Activated naive CD4-positive, alpha-beta T cell treated with anti-CD3 and anti-CD28 coated beads for 36 hours (primary cell): ENCODE results near the gene IGF1R. TPM values are rescaled to one million over a fixed set of nuclear protein-coding genes. Genes with fewer than 3 reads are reported as not detected.

Source experiments
- CTCF ChIA-PET: fragments of 350-600 bp; sonication (Branson Sonifier 250); formaldehyde crosslinking; loops from one replicate; lab custom pipeline; 2021; ENCODE audit warnings: antibody characterized with exemption; lab: Charles Lee
- DNase-seq: peaks from one replicate; pipeline ENCODE4 v3.0.0-alpha.2; 2020
- H3K27ac Mint-ChIP-seq: one replicate; pipeline ENCODE4 v1.8.0; 2021; ENCODE audit warnings: mild to moderate bottlenecking, mixed read lengths
- H3K27me3 Mint-ChIP-seq: one replicate; pipeline ENCODE4 v1.8.0; 2021; ENCODE audit warnings: low read depth, mixed read lengths
- H3K36me3 Mint-ChIP-seq: one replicate; pipeline ENCODE4 v1.8.0; 2021; ENCODE audit warnings: low read depth, mixed read lengths
- H3K4me1 Mint-ChIP-seq: one replicate; pipeline ENCODE4 v1.8.0; 2021; ENCODE audit warnings: low read depth, mixed read lengths
- H3K4me3 Mint-ChIP-seq: one replicate; pipeline ENCODE4 v1.8.0; 2021; ENCODE audit warnings: mild to moderate bottlenecking, moderate library complexity, mixed read lengths
- H3K9me3 Mint-ChIP-seq: one replicate; pipeline ENCODE4 v1.8.0; 2021; ENCODE audit warnings: mixed read lengths
- intact Hi-C: fragments of 100-400 bp; cut with micrococcal nuclease; formaldehyde crosslinking; loops from one replicate; pipeline ENCODE4 v1.15.1; 2023
- total RNA-seq, 2 experiments: library from RNA; stranded (reverse); gene quantifications; one replicate each; pipeline ENCODE4 v1.2.3, GENCODE V29; 2021

The IGF1R gene
- total RNA-seq, 2 experiments from 2014 or later: 25.6 to 26.6 TPM

DNA sequence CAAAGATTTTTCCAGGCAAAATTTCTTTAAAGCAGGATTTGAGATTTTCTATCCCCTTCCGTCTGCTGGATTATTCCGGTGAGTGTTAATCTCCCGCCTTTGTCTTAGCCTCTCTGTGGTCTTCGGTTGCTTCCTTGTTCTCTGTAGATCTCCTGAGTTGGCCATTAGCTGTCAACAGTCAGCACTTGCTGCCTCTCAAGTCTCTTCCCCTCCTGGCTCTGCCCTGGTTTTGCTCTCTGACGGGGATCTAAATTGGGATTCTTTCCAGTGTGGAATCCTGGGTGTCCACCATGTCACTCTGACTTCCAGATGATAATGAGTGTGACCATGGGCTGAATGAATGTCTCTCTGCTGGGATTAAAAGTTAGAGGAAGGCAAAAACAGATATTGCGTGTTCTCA is 121.5 kb downstream of the IGF1R start:
- CTCF ChIA-PET: interaction anchor here (1.3 kb wide), 1 partner anchor 9 kb away, joined by 4 read pairs; no protein-coding TSS in a partner anchor
- intact Hi-C loops: loop anchor here (2.0 to 5.0 kb wide), 3 partner anchors 103 to 251 kb away; no protein-coding TSS in a partner anchor
- Mint-ChIP-seq H3K4me1 (peaks cover 70% of the 10 kb centered on the region), H3K27me3 (no peaks in the 10 kb centered on the region), H3K27ac (no peak overlapping the region), H3K36me3 (peaks cover 3% of the 10 kb centered on the region), H3K4me3 (no peak overlapping the region), H3K9me3 (no peaks in the 10 kb centered on the region)
- DNase-seq: no peak

DNA sequence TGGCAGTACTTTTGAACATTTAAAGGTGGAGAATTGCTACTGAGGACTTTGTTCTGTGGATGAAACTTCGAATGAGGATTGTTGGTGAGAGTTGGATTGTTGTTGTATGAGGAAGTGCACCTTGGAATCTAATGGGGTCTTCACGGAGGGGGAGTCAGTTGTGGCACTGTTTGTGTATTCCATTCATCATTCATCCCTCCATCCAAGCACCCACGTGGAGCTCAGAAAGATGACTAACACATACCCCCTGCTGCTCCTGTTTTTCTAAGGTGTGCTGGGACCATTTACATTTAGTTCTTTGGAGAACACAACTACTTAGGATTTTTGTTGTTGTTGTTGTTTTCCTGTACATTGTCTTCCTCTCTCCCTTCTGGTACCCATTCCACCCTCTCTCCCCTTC is 122.6 kb downstream of the IGF1R start:
- CTCF ChIA-PET: interaction anchor here (1.2 to 1.4 kb wide), 5 partner anchors 8 to 113 kb away, joined by 3 to 8 read pairs (median 4); no protein-coding TSS in a partner anchor
- no peak for DNase-seq
- Mint-ChIP-seq H3K4me1 (peaks cover 73% of the 10 kb centered on the region), H3K27me3 (no peaks in the 10 kb centered on the region), H3K4me3 (no peak overlapping the region), H3K27ac (no peak overlapping the region), H3K9me3 (no peaks in the 10 kb centered on the region), H3K36me3 (peaks cover 1% of the 10 kb centered on the region)
- intact Hi-C loops: loop anchor here (2.0 to 5.0 kb wide), 3 partner anchors 104 to 252 kb away; no protein-coding TSS in a partner anchor

DNA sequence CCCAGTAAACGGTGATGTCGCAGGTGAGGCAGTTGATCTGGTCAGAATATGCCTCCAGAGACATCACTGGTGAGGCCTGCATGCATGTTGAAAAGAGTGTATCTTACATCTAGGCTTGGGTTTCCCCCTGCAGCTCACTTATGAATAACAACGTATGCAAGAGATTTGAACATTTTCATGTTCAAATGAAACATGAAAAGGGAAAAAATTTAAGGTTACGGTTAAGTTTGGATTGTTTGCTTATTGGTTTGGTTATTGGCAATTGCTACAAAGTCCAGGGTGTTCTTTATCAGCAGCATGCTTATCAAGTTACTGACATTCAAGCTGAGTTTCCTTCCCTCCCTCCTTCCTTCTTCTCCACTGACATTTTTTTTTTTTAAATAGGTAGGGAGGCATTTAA is 123.2 kb downstream of the IGF1R start:
- peak; percentile 36 for DNase-seq
- H3K27me3 Mint-ChIP-seq: no peaks in the 10 kb centered on the region
- peaks cover 74% of the 10 kb centered on the region for H3K4me1 Mint-ChIP-seq
- intact Hi-C loops: loop anchor here (2.0 to 5.0 kb wide), 3 partner anchors 104 to 253 kb away; no protein-coding TSS in a partner anchor
- no peaks in the 10 kb centered on the region for H3K36me3 Mint-ChIP-seq
- H3K27ac Mint-ChIP-seq: no peak overlapping the region
- H3K4me3 Mint-ChIP-seq: no peak overlapping the region
- CTCF ChIA-PET: interaction anchor here (1.2 to 1.4 kb wide), 4 partner anchors 21 to 114 kb away, joined by 3 to 8 read pairs (median 4); no protein-coding TSS in a partner anchor
- H3K9me3 Mint-ChIP-seq: no peaks in the 10 kb centered on the region

DNA sequence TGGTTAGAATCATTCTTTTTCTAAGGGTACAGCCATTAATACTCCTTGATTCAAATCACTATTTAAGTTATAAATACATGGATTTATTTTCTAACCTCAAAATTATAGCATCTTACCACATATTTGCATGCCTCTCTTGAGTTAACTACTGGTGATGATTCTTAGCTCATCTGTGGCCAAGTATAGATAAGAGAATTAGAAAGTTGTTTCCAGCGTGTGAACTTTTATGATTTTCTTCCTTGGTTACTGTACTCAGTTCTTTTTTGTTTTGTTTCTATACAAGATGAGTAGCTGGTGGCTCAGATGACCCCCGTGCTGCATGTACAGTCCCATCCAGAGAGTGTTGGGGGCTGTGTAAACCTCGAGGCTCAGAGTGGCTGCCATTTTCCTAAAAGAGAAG is 124.6 kb downstream of the IGF1R start:
- Mint-ChIP-seq H3K27ac (no peak overlapping the region), H3K36me3 (no peaks in the 10 kb centered on the region), H3K4me1 (peaks cover 76% of the 10 kb centered on the region), H3K27me3 (no peaks in the 10 kb centered on the region), H3K4me3 (no peak overlapping the region), H3K9me3 (no peaks in the 10 kb centered on the region)
- no peak for DNase-seq
- CTCF ChIA-PET: interaction anchor here (1.1 to 1.4 kb wide), 3 partner anchors 9 to 253 kb away, joined by 3 to 6 read pairs (median 3); no protein-coding TSS in a partner anchor
- intact Hi-C loops: loop anchor here (5.0 kb wide), 1 partner anchor 106 kb away; no protein-coding TSS in a partner anchor

DNA sequence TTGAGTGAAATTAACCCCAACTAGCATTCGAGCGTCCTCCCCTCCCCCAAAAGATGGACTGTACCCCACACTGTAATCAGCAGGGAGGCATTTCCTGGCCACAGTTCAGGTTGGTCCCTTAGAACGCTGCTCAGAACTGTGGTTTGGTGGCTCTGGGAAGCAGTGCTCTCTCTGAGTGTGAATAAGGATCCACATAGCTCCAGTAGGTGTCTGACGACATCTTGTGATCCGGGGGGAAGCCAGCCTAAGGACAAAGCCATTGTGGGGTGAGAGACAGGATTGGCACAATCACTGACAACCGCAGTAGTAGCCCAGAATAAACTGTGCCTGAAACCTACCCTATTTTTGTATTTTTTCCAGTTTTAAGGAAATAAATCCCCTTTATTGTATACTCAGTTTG is 125.3 kb downstream of the IGF1R start:
- H3K27ac Mint-ChIP-seq: no peak overlapping the region
- intact Hi-C loops: loop anchor here (5.0 kb wide), 1 partner anchor 106 kb away; no protein-coding TSS in a partner anchor
- no peaks in the 10 kb centered on the region for H3K36me3 Mint-ChIP-seq
- DNase-seq: no peak
- H3K4me1 Mint-ChIP-seq: peaks cover 76% of the 10 kb centered on the region
- H3K27me3 Mint-ChIP-seq: no peaks in the 10 kb centered on the region
- H3K4me3 Mint-ChIP-seq: no peak overlapping the region
- CTCF ChIA-PET: interaction anchor here (1.1 kb wide), 1 partner anchor 10 kb away, joined by 3 read pairs; no protein-coding TSS in a partner anchor
- H3K9me3 Mint-ChIP-seq: no peaks in the 10 kb centered on the region

DNA sequence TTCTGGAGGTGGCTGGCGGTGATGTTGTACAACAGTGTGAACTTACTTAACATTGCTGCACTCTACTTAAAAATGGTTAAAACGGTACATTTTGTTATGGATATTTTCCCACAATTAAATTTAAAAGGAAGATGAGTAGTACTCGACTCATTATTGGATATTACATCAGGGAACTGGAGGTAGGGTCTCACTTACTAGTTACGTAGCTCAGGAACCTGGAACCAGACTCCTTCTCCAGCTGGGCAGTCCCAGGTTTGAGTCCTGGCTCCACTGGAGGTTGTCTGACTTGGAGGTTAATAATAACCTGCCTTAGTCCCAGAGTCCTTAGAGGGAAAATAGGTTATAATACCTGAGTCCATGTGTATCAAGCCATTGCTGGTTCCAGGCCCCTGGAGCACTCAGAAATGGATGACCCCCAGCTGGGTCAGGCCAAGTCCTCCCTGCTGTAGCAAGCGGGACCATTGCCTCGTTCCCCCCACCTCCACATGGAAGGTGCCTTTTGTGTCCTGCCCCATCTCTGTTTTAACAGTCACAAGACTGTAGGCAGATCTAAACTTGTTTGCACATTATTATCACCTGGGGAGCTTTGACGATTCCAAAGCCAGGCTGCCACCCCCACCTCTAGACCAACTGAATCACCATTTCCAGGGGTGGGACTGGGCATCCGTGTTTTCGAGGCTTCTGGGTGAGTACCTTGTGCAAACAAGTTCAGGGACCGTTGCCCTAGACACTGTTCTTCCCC is 126.6 kb downstream of the IGF1R start:
- CTCF ChIA-PET: interaction anchor here (0.8 kb wide), 1 partner anchor 17 kb away, joined by 3 read pairs; no protein-coding TSS in a partner anchor
- no peaks in the 10 kb centered on the region for H3K9me3 Mint-ChIP-seq
- no peaks in the 10 kb centered on the region for H3K36me3 Mint-ChIP-seq
- H3K27ac Mint-ChIP-seq: no peak overlapping the region
- intact Hi-C loops: loop anchor here (5.0 kb wide), 3 partner anchors 108 to 333 kb away; no protein-coding TSS in a partner anchor
- H3K4me1 Mint-ChIP-seq: peaks cover 74% of the 10 kb centered on the region
- DNase-seq: no peak
- no peak overlapping the region for H3K4me3 Mint-ChIP-seq
- H3K27me3 Mint-ChIP-seq: no peaks in the 10 kb centered on the region

DNA sequence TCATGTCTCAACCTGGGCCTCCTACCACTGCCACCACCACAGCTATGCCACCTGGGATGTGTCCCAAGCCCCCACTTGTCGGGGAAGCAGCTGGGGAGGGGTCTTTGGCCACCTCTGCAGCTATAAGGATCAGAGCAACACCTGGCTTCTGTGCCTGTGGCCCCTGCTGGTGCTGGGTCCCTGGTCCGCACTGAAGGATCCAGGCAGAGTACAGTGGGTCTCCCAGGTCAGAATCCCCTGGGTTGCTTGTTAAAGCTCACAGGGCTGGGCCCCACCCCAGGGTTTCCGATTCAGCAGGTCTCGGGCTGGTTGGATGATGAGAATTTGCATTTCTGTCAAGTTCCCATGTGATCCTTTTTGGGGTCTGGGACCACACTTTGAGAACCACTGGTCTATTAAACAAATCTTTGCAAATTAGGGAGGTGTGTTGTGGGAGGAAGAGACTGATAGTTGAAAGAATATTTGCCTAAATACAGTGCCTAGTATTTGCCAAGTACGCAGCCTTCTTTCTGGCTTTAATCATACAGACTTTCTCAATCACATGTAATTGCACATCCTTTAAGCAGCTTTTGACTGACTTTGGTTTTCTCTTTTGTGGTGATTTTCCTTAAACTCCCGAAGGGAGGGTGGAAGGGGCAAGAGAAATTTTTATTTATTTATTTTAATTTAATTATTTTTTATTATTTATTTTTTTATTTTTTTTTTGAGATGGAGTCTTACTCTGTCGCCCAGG is 127.3 kb downstream of the IGF1R start:
- no peak for DNase-seq
- Mint-ChIP-seq H3K36me3 (no peaks in the 10 kb centered on the region), H3K4me3 (no peak overlapping the region), H3K27ac (no peak overlapping the region), H3K4me1 (peaks cover 69% of the 10 kb centered on the region), H3K9me3 (no peaks in the 10 kb centered on the region), H3K27me3 (no peaks in the 10 kb centered on the region)
- intact Hi-C loops: loop anchor here (5.0 kb wide), 2 partner anchors 302 to 333 kb away; no protein-coding TSS in a partner anchor
- CTCF ChIA-PET: interaction anchor here (0.8 kb wide), 1 partner anchor 16 kb away, joined by 3 read pairs; no protein-coding TSS in a partner anchor

DNA sequence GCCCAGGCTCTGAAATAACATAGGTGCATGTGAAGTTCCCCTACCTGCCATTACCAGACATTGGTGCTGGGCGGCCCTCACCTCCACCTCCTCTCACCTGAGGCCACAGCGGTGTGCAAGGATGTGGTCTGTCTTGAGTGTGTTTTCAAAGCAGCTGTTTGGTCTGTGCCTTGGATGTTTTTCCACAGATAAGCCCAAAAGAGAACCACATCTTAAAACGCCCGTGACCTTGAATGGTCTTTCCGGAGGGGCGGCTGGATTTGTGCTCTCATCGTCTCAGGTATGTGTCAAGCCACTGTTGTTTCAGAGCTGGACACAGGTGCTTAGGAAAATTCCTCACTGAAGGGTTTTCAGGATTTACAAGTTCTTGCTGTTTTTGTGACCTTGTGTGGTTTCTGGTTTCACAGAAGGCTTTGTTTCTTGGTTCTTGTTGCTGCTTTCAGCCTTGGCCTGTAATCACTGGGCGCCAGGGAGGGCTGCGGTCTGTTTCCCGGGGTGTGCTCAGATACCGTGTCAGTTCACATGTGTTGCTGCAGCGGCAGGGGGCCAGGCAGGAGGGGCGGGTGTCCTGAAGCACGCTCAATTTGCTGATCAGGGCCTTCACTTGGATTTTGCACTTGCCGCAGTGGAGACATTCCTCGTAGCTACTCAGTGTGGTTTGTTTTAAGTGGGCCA is 128.4 kb downstream of the IGF1R start:
- intact Hi-C loops: loop anchor here (5.0 kb wide), 2 partner anchors 301 to 334 kb away; no protein-coding TSS in a partner anchor
- no peaks in the 10 kb centered on the region for H3K27me3 Mint-ChIP-seq
- no peak overlapping the region for H3K4me3 Mint-ChIP-seq
- peaks cover 63% of the 10 kb centered on the region for H3K4me1 Mint-ChIP-seq
- no peaks in the 10 kb centered on the region for H3K9me3 Mint-ChIP-seq
- peak; percentile 61 for DNase-seq
- H3K27ac Mint-ChIP-seq: peak overlapping the region; percentile 47
- CTCF ChIA-PET: interaction anchor here (1.0 to 7.0 kb wide), 4 partner anchors 67 to 258 kb away, joined by 3 to 46 read pairs (median 9); no protein-coding TSS in a partner anchor
- no peaks in the 10 kb centered on the region for H3K36me3 Mint-ChIP-seq

DNA sequence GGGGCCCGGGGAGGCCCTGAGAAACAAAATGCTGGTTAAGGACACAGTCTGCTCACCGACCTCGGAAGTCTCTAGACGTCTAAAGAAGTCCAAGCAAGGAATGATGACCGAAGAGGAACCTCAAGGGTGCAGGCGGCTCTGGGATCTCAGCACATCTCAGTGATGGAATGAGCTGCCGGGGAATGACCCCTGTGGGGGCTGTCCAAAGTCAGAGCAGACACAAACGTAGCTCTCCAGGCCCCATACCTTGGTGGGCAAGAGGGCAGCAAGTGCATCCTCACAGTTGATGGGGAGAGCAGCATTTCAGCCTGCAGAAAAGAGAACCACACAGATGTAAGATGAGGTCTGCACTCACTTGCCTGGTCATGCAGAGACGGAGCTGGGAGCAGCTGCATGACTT is 129.1 kb downstream of the IGF1R start:
- CTCF ChIA-PET: interaction anchor here (1.0 to 7.0 kb wide), 6 partner anchors 10 to 259 kb away, joined by 3 to 46 read pairs (median 5); no protein-coding TSS in a partner anchor
- Mint-ChIP-seq H3K27me3 (no peaks in the 10 kb centered on the region), H3K36me3 (no peaks in the 10 kb centered on the region), H3K9me3 (no peaks in the 10 kb centered on the region), H3K27ac (no peak overlapping the region), H3K4me3 (no peak overlapping the region), H3K4me1 (peaks cover 65% of the 10 kb centered on the region)
- intact Hi-C loops: loop anchor here (5.0 kb wide), 2 partner anchors 300 to 335 kb away; no protein-coding TSS in a partner anchor
- no peak for DNase-seq

DNA sequence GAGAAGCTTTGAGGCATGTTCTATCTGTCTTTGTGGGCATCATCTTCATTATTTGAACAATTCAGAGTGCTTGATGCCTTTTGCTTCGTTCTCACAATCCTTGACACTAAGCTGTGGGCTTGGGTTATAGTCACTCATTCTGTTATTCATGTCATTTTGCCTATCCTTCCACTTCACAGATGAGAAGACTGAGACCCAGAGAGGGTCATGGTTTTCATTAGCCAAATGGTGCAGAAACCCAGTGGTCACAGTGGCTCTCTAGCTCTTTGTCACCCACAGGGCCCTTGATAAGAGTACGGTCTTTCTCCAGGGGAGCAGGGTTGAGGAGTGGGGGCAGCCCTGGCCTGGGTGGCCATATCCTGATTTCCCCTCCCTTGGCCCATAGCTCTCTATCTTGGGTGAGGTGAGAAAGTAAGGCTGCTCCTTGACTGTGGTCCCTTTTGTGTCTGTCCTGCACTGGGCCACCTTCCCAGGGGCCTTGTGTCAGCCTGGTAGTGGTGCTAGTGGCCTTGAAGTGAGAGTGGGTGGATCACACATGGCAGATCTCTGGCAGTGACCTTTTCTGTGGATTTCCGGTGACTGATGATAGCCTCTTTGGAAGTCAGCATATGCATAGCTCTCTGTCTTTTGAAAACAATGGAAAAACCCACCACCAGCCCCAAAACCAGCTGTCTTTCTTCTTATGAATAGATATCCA is 130.1 kb downstream of the IGF1R start:
- Mint-ChIP-seq H3K4me1 (peaks cover 59% of the 10 kb centered on the region), H3K27ac (no peak overlapping the region), H3K9me3 (no peaks in the 10 kb centered on the region), H3K36me3 (no peaks in the 10 kb centered on the region), H3K4me3 (no peak overlapping the region), H3K27me3 (no peaks in the 10 kb centered on the region)
- intact Hi-C loops: loop anchor here (2.0 to 5.0 kb wide), 4 partner anchors 128 to 336 kb away; no protein-coding TSS in a partner anchor
- CTCF ChIA-PET: interaction anchor here (0.5 to 7.0 kb wide), 30 partner anchors 8 to 298 kb away, joined by 3 to 46 read pairs (median 4); no protein-coding TSS in a partner anchor
- no peak for DNase-seq

DNA sequence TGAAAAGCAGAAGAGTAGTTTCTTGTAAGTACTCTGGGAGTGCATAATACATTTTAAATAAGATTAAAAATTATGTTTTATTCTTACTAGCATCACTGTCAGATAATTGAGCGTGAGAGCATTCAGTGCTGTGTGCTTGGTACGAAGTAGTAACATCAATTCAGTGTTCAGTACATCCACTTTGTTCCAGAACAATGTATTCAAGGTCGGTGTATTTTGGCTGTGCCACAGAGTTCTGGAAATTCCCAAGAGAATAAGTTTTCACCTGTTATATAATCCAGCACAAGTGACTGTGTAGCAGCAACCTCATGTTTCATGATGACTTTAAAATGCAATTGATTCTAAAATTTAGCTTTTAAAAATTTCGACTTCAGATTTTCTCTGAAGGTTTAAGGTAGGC is 130.6 kb downstream of the IGF1R start:
- Mint-ChIP-seq H3K4me3 (no peak overlapping the region), H3K4me1 (peaks cover 55% of the 10 kb centered on the region), H3K27ac (no peak overlapping the region), H3K27me3 (no peaks in the 10 kb centered on the region), H3K36me3 (no peaks in the 10 kb centered on the region), H3K9me3 (no peaks in the 10 kb centered on the region)
- no peak for DNase-seq
- intact Hi-C loops: loop anchor here (1.0 to 5.0 kb wide), 5 partner anchors 102 to 337 kb away; no protein-coding TSS in a partner anchor
- CTCF ChIA-PET: interaction anchor here (0.6 to 7.0 kb wide), 31 partner anchors 9 to 298 kb away, joined by 3 to 46 read pairs (median 4); no protein-coding TSS in a partner anchor
